Smooth muscle cell of the brain vasculature (primary cell): ENCODE measurements around the gene ANKRD49.
A peak's percentile ranks its signal among the peaks of the same experiment; 100 is the strongest.
"Not testable (repeated sequence)": the region's sequence is repeated elsewhere in the genome, so short reads cannot be mapped to it uniquely, and the experiment has no call there.

ENCODE experiments used
- DNase-seq: peaks from one replicate; pipeline ENCODE4 v3.0.0-alpha.2; 2012; ENCODE audit warnings: low read depth, low spot score

ANKRD49 gene

GRCh38 chr11:94493281-94494125 is at the start of gene ANKRD49, which contains the start of gene MRE11:
TSS of gene ANKRD49 (plus strand) at chr11:94493984. CDS start at chr11:94496694, 2,710 bp downstream.
TSS of gene MRE11 (minus strand) at chr11:94493844. CDS start at chr11:94492801, 1,043 bp downstream.
- peak; percentile 93 for DNase-seq

- DNase-seq, result no peak
Measured at GRCh38 chr11:94445641-94446040, 48.1 kb upstream of the ANKRD49 start.

- no peak for DNase-seq
Measured at GRCh38 chr11:94447149-94447548, 46.6 kb upstream of the ANKRD49 start.

GRCh38 chr11:94449029-94449428 is 44.8 kb upstream of the ANKRD49 start:
- no peak for DNase-seq

GRCh38 chr11:94449437-94449836 is 44.3 kb upstream of the ANKRD49 start:
- no peak for DNase-seq

GRCh38 chr11:94450048-94450447 is 43.7 kb upstream of the ANKRD49 start:
- DNase-seq, result no peak

- DNase-seq, result no peak
Measured at GRCh38 chr11:94452988-94453387, 40.8 kb upstream of the ANKRD49 start.

GRCh38 chr11:94454301-94454700 is 39.5 kb upstream of the ANKRD49 start:
- DNase-seq, result no peak

GRCh38 chr11:94455861-94456260 is 37.9 kb upstream of the ANKRD49 start:
- no peak for DNase-seq

GRCh38 chr11:94457118-94458029 is 36.4 kb upstream of the ANKRD49 start:
- DNase-seq, result no peak

GRCh38 chr11:94459576-94459975 is 34.2 kb upstream of the ANKRD49 start:
- no peak for DNase-seq

GRCh38 chr11:94469416-94469815 is 24.4 kb upstream of the ANKRD49 start:
- DNase-seq, result no peak

- DNase-seq, result no peak
Measured at GRCh38 chr11:94472916-94473799, 20.6 kb upstream of the ANKRD49 start.

- DNase-seq, result no peak
Measured at GRCh38 chr11:94477624-94478023, 16.2 kb upstream of the ANKRD49 start.

- no peak for DNase-seq
Measured at GRCh38 chr11:94481342-94481741, 12.4 kb upstream of the ANKRD49 start.

GRCh38 chr11:94486068-94486467 is 7.7 kb upstream of the ANKRD49 start:
- DNase-seq, result no peak

- DNase-seq, result no peak
Measured at GRCh38 chr11:94494126-94494680, 419 bp downstream of the ANKRD49 start.

GRCh38 chr11:94500181-94500580 is 6.4 kb downstream of the ANKRD49 start:
- DNase-seq, result no peak

GRCh38 chr11:94501522-94501921 is 7.7 kb downstream of the ANKRD49 start:
- DNase-seq, result no peak

GRCh38 chr11:94504689-94505293 is 11.0 kb downstream of the ANKRD49 start:
- peak; percentile 49 for DNase-seq

GRCh38 chr11:94506513-94506912 is 12.7 kb downstream of the ANKRD49 start:
- not testable (repeated sequence) for DNase-seq
